LHCN-M2 (cell line): ENCODE measurements around the gene MIA. TPM values are rescaled to one million over a fixed set of nuclear protein-coding genes. Genes with fewer than 3 reads are reported as not detected.
"Not testable (repeated sequence)": the region's sequence is repeated elsewhere in the genome, so short reads cannot be mapped to it uniquely, and the experiment has no call there.

ENCODE experiments used
- DNase-seq: peaks from one replicate; pipeline ENCODE4 v3.0.0-alpha.2; 2012; ENCODE audit warnings: low read depth
- total RNA-seq: library from RNA; depleted of rRNA; stranded (reverse); fragments of >200 nt; gene quantifications from 2 replicates; pipeline ENCODE4 v1.2.3, GENCODE V29; 2014

MIA gene
- total RNA-seq, 1 experiment from 2014 or later = not detected

DNA sequence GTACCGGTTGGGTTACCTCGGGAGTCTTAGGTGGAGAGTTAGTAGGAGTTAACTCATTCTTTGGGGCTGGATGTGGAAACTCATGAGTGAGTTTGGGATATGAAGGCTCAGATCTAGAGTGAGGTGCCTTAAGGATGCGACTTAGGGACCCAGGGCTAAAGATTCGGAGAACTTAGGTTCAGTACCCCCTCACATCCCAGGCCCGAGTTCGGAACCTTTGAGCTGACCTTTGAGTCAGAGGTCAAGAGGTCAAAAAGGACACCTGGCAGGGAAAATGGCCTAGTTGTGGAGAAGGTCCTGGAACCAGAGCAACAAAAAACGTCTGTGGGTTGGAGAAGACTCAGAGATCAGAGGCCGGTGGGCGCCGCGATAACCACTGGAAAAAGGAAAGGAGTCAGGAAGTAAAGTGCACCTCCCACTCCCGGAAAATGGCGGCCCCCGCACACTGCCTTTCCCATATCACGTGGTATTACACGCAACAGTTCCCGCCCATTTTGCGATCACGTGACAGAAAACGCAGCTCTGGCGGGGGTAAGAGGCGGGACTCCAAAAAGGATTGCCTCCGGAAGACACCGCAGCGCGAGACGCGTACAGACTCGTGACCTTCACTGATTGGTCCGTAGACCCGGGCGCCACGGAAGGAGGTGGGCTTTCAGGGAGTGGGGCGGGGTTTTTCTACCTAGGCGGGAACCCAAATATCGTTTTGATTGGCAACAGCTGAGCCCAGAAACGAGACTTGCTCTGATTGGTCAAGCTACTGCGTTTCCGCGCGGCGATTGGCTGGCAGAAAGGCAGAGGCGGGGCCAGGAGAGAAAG, 25.1 kb upstream of the MIA start, which contains the start of gene ACTMAP:
Gene ACTMAP, minus strand, starts transcription at position 420 of the 816 bp plus-strand sequence. CDS start 674 bp downstream, outside the sequence.
- peak; percentile 100 for DNase-seq

DNA sequence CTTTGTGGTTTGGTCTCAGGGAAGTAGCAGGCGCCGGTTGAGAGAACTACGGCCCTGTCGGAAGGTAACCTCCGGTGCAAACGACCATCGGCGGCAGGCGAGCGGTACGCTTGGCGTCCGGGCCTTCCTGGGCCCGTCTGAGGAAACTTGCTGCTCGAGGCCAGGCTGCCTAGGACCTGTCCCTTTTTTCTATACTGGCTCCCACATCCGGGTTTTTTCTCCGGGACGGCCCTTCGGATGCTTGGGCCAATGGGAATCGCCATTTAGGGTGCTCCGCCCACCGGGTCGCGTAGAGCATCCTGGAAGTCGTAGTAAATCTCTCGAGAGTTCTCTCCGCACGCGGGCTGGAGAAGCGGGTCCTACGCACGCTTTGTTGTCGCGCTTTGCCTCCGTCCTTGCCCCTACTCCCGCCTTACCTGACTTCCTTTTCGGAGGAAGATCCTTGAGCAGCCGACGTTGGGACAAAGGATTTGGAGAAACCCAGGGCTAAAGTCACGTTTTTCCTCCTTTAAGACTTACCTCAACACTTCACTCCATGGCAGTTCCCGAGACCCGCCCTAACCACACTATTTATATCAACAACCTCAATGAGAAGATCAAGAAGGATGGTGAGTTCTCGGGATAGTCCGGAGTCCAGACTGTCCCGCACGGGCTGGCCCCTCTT, 24.3 kb upstream of the MIA start, which contains the start of gene SNRPA:
Gene SNRPA, plus strand, starts transcription at position 330 of the 664 bp plus-strand sequence. Its CDS starts 206 bp downstream, at position 536.
- peak; percentile 98 for DNase-seq

DNA sequence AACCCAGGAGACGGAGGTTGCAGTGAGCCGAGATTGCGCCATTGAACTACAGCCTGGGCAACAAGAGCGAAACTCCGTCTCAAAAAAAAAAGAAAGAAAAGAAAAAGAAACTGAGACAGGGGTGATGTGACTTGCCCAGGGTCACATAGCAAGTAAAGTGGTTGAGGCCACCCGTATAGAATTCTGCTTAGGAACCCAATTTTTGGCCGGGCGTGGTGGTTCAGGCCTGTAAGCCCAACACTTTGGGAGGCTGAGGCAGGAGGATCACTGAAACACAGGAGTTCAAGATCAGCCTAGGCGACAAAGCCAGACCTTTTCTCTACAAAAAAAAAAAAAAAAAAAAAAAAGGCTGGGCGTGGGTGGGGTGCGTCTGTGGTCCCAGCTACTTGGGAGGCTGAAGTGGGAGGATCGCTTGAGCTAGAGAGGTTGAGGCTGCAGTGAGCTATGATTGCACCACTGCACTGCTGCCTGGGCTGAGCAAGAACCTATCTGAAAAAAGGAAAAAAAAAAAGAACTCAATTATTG, 23.0 kb upstream of the MIA start:
- DNase-seq = no peak

DNA sequence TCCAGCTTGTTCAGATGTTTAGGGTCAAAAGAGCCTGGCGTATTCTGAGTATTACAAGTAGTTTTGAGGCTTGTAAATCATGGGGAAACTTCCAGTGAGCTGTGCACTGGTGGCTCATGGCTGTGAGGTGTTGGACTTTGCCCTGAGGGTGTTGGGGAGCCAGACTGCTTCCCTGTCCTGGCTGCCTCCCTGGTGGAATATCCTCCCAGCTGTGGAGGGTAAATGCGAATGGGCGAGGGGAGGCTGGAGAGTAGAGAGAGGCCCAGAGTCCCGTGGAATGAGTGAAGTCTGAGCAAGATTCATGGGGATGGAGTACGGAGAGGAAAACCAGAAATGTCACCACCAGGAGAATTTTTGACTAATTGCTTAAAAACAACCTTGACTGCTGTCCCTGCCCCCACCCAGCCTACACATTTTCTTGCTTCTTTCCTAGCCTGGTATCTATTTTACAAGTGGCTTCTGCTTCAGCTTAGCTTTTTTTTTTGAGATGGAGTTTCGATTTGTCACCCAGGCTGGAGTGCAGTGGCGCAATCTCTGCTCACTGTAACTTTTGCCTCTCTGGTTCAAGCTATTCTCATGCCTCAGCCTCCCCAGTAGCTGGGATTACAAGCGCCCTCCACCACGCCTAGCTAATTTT, 20.6 kb upstream of the MIA start:
- no peak for DNase-seq

DNA sequence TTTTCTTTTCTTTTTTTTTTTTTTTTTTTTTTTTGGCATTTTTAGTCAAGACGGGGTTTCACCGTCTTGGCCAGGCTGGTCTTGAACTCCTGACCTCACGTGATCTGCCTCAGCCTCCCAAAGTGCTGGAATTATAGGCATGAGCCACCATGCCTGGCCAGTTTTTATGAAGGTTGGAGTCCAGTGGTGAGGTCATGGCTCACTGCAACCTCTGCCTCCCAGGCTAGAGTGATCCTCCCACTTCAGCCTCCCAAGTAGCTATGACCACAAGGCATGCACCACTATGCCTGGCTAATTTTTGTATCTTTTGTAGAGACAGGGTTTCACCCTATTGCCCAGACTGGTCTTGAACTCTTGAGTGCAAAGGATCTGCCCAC, 20.1 kb upstream of the MIA start:
- no peak for DNase-seq

DNA sequence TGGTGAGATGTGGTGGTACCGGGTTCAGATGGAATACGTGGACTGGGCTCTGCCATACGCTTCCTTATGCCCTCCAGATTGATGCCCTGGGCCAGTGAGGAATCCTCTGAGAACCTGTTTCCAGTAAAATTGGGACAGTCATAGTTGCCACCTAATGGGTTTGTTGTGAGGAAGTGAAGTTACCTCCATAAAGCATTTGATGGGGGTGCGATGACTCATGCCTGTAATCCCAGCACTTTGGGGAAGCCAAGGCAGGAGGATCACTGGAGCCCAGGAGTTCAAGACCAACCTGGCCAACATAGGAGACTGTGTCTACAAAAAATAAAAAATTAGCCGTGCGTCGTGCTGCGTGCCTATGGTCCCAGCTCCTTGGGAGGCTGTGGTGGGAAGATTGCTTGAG, 19.5 kb upstream of the MIA start:
- DNase-seq = no peak

DNA sequence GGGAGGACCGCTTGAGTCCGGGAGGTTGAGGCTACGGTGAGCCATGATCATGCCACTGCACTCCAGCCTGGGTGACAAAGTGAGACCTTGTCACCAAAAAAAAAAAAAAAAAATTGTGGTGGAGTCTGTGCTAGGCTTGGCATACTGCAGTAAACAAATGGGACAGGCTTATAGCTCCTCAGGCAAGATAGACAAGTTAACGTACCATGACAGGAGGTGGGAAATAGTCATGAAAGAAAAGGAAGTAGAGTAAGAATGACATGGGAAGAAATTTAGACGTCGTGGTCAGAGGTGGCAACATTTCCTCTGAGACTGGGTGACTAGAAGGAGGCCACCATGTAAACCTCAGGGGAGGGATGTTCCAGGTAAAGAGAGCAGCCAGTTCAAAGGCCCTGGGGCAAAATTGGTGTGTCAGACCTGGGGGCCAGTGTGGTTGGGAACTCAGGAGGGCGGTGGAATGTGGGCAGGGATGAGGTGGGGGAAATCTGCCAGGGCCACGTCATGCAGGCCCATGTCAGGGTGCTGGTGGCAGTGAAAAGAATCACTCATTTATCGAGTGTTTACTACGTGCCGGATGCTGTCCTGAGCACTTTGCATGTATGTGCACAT, 18.7 kb upstream of the MIA start:
- no peak for DNase-seq

DNA sequence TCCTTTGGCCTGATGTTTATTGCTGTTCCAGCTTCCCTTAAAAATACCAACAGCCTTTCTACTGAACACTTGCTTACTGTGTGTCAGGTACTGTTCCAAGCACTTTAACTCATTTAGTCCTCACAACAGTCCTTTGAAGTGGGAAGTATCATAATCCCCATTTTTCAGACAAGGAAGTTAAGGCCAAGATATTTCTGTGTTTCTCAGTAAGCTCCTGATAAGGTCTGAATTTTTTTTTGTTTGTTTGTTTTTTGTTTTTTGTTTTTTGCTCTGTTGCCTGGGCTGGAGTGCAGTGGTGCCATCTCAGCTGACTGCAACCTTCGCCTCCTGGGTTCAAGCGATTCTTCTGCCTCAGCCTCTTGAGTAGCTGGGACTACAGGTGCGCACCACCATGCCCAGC, 16.8 kb upstream of the MIA start:
- DNase-seq = no peak

DNA sequence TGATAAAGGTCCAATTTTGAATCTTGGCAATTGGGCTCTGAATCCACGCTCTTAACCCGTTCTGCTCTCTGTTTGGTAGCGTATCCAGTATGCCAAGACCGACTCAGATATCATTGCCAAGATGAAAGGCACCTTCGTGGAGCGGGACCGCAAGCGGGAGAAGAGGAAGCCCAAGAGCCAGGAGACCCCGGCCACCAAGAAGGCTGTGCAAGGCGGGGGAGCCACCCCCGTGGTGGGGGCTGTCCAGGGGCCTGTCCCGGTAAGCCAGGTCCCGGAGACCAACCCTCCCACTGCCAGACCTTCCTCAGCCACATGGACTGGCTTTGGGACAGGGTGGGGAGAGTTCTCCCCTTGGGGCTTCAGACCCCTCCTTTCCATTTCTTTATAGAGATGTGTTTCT, 16.0 kb upstream of the MIA start:
- no peak for DNase-seq

DNA sequence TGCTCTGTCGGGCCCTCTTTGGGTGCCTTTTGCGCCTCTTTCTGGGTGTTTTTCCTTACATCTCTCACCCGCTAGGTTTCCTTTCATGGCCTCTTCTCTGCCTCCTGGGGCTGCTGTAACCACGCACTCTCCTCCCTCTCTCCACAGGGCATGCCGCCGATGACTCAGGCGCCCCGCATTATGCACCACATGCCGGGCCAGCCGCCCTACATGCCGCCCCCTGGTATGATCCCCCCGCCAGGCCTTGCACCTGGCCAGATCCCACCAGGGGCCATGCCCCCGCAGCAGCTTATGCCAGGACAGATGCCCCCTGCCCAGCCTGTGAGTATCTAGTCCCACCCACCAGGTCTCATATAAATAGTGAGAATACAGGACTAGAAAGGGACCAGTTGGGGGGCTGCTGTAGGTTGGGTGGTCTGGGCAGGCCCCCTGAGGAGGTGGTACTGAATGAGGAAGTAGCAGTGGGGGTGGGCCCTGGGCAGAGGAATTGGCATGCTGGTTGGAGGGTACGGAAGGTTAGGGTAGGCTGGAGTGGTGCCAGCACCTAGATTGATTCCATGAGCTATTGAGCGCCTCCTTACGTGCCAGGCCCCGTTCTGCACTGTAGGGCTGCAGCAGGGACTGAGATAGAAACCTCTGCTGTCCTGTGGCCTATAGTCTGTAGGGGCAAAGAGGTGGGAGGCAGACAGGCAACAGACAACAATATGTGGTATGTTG, 12.4 kb upstream of the MIA start:
- DNase-seq = no peak

DNA sequence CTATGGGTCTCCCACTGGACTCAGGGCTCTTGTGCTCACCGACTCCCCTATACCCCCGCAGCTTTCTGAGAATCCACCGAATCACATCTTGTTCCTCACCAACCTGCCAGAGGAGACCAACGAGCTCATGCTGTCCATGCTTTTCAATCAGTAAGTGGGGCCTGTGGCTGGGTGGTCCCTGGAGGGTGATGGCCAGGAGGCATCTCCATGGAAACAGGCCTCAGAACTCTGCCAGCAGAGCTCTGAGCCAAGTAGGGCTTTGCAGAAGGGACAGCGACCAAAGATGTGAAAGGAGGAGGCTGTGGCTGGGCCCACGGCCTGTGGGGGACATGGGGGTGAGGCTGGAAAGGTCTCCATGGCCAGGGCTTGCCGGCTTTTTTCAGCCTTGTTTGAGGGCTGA, 11.8 kb upstream of the MIA start:
- no peak for DNase-seq

DNA sequence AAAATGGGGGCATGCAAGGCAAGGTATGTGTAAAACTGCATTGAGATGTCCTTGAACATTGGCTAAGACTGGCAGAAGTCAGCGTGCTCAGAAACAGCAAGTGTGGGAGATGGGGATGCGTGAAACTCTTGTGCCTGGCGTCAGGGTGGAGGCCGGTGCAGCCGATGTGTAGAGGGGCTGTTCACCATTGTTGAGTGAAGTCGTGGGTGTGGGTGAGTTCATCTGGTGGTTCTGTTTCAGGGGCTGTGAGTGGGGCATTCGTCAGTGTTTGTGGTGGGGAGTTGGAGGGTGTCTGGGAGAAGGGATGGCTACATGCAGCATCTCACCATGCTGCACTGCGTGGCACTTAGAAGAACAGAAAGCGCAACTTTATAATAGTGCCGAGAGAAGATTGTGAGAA, 11.4 kb upstream of the MIA start:
- DNase-seq = no peak

DNA sequence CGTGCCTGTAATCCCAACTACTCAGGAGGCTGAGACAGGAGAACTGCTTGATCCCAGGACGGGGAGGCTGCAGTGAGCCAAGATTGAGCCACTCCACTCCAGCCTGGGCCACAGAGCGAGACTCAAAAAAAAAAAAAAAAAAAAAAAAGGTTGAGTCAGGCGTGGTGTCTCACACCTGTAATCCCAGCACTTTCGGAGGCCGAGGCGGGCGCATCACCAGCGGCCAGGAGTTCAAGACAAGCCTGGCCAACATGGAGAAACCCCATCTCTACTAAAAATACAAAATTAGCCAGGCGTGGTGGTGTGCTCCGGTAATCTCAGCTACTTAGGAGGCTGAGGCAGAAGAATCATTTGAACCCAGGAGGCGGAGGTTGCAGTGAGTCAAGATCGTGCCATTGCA, 8.9 kb upstream of the MIA start:
- DNase-seq = not testable (repeated sequence)

DNA sequence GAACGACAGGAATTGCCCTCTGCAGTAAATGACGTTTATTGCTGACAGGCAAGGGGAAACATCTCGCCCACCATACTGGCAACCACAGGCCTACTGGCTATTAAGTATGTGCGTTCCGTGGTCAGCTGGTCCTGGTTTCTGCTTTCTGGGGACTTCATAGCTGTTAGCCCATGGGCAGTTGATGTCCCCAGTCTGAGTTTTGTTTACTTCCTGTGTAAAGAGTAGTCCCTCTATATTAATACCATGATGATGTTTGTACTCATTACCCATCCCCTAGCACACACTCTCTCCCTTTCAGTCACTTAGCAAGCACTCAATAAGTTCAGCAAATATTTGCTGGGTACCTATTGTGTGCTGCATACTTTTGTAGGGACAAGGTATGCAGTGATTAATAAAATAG, 6.5 kb upstream of the MIA start:
- DNase-seq = no peak

DNA sequence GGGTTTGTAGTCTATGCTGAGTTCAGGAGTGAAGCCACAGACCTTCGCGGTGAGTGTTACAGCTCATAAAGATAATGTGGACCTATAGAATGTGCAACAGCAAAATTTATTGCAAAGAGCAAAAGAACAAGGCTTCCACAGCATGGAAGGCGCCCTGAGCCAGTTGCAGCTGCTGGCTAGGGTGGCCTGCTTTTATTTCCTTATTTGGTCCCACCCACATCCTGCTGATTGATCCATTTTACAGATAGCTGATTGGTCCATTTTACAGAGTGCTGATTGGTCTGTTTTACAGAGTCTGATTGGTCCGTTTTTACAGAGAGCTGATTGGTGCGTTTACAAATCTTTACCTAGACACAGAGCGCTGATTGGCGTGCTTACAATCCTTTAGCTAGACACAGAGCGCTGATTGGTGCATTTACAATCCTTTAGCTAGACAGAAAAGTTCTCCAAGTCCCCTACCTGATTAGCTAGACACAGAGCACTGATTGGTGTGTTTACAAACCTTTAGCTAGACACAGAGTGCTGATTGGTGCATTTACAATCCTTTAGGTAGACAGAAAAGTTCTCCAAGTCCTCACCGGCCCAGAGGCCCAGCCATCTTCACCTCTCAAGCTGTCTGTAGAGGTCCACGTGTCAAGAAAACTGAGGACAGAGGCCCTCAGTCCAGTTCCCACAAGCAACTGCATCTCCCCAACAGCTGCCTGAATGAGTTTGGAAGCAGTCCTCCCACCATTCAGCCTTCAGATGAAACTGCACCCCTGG, 4.0 kb upstream of the MIA start:
- DNase-seq = peak; percentile 26

DNA sequence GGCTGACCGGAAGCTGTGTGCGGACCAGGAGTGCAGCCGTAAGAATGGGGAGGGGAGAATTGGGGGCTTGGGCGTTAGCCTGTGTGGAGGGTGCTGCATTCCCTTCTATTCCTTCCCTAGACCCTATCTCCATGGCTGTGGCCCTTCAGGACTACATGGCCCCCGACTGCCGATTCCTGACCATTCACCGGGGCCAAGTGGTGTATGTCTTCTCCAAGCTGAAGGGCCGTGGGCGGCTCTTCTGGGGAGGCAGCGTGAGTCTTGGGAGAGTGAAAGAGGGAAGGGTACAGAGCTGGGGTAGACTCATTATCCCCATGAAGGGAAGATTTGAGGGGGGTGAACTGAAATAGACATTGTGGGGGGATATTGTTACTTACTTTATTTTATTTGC, 306 bp downstream of the MIA start:
- DNase-seq = no peak

DNA sequence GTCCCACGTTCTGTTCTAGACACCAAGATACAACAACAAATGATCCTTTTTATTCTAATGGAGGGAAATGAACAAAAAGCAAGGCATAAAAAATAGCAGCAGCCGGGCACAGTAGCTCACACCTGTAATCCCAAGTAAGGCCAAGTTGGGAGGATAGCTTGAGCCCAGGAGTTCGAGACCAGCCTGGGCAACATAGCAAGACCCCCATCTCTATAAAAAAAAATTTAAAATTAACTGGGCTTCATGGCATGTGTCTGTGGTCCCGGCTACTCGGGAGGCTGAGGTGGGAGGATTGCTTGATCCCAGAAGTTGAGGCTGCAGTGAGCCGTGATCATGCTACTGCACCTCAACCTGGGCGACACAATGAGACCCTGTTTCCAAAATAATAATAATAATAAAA, 1.0 kb downstream of the MIA start:
- no peak for DNase-seq

DNA sequence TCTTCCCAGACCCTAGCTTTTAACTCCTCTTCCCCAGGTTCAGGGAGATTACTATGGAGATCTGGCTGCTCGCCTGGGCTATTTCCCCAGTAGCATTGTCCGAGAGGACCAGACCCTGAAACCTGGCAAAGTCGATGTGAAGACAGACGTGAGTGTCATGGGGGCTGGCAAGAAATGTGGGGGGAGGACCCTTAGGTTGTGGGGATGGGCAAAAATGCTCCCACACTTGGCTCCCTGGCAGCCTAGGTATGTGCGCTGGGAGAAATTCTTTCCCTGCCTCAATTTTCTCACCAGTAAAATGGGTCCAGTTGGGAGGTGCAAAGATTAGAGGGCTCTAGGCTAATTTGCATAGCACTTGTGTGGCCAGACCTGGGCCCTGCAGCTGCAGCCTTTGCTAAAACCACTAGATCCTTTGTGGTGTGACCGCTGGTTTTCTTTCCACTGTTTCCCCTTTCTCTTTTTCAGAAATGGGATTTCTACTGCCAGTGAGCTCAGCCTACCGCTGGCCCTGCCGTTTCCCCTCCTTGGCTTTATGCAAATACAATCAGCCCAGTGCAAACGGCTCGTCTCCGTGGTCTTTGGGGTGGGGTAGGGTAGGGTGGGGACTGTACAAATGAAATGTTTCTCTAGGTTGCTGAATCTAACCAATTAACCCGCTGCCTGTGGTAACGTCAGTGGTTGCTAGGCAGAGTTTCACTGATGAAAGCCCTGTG, 1.8 kb downstream of the MIA start:
- DNase-seq = peak; percentile 91

DNA sequence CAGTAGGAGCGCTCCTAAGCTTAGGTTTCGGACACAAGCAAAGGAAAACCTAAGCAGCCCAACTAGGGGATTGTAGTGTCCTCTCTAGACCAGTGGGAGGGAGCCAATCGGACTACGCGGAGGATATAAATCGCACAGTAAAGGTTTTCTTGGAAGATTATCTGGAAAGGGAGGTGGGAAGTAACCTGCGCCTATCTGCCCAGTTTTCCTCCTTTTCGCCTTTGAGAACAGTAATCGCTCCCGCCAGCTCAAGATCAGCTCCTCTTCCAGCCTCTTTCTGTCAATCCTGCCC, 2.3 kb downstream of the MIA start:
- DNase-seq = no peak
